Measurements from ENCODE around the gene PTPRB. TPM values are rescaled to one million over a fixed set of nuclear protein-coding genes. Genes with fewer than 3 reads are reported as not detected.

The PTPRB gene
- total and polyA plus RNA-seq, 10 donors = 3.7 to 252 (median 122) TPM

- intact Hi-C loops (cut with DNase I; ENCODE audit: low total_unique reads) = no loop called here
- H3K27ac ChIP-seq = no peak overlapping the region
- TF ChIP-seq POLR2AphosphoS5 (IDR thresholded peaks at IDR 0.05) (no peak), POLR2A (IDR thresholded peaks at IDR 0.05) (no peak), CTCF (IDR thresholded peaks at IDR 0.05 in 8 of 11, conservative IDR thresholded peaks at IDR 0.05 in 3 of 11) (no peak)
- H3K27me3 ChIP-seq (replicated peaks in 1 of 7) = no peaks in the 10 kb centered on the region
- 58 to 73% (median 71%) methylated on average over 2 of the region's 2 CpGs for WGBS, 5 donors
- H3K9me3 ChIP-seq = peaks cover 0 to 7% (median 0%) of the 10 kb centered on the region in 8 donors
- peaks cover 0 to 10% (median 0%) of the 10 kb centered on the region in 6 donors for H3K4me1 ChIP-seq
- no peak for DNase-seq
- H3K36me3 ChIP-seq = no peaks in the 10 kb centered on the region
- no peak overlapping the region for H3K4me3 ChIP-seq
Measured at GRCh38 chr12:70487440-70487839, 149.8 kb downstream of the PTPRB start.

GRCh38 chr12:70486588-70486987 is 150.6 kb downstream of the PTPRB start:
- H3K27ac ChIP-seq = no peak overlapping the region
- peaks cover 0 to 7% (median 0%) of the 10 kb centered on the region in 8 donors for H3K9me3 ChIP-seq
- intact Hi-C loops (cut with DNase I; ENCODE audit: low total_unique reads) = no loop called here
- no peak overlapping the region for H3K4me3 ChIP-seq
- no peak for TF ChIP-seq CTCF (IDR thresholded peaks at IDR 0.05 in 8 of 11, conservative IDR thresholded peaks at IDR 0.05 in 3 of 11)
- no peak for TF ChIP-seq POLR2A (IDR thresholded peaks at IDR 0.05)
- TF ChIP-seq POLR2AphosphoS5 (IDR thresholded peaks at IDR 0.05) = no peak
- no peaks in the 10 kb centered on the region for H3K36me3 ChIP-seq
- peaks cover 0 to 10% (median 0%) of the 10 kb centered on the region in 6 donors for H3K4me1 ChIP-seq
- no peak for DNase-seq
- no peaks in the 10 kb centered on the region for H3K27me3 ChIP-seq (replicated peaks in 1 of 7)
- WGBS, 5 donors = 51 to 73% (median 57%) methylated on average over 2 of the region's 2 CpGs

- 85 to 91% (median 85%) methylated on average over 3 of the region's 3 CpGs for WGBS, 5 donors
- H3K4me3 ChIP-seq = no peak overlapping the region
- no peak overlapping the region for H3K27ac ChIP-seq
- no peak for TF ChIP-seq CTCF (IDR thresholded peaks at IDR 0.05 in 8 of 11, conservative IDR thresholded peaks at IDR 0.05 in 3 of 11)
- no peak for TF ChIP-seq POLR2AphosphoS5 (IDR thresholded peaks at IDR 0.05)
- no peak for TF ChIP-seq POLR2A (IDR thresholded peaks at IDR 0.05)
- peaks cover 0 to 7% (median 0%) of the 10 kb centered on the region in 8 donors for H3K9me3 ChIP-seq
- H3K27me3 ChIP-seq (replicated peaks in 1 of 7) = peaks cover 0 to 2% (median 0%) of the 10 kb centered on the region in 7 donors
- DNase-seq = no peak
- intact Hi-C loops (cut with DNase I; ENCODE audit: low total_unique reads) = no loop called here
- peaks cover 0 to 10% (median 0%) of the 10 kb centered on the region in 6 donors for H3K4me1 ChIP-seq
- H3K36me3 ChIP-seq = no peaks in the 10 kb centered on the region
Measured at GRCh38 chr12:70485704-70486103, 151.5 kb downstream of the PTPRB start.

GRCh38 chr12:70484464-70484863 is 152.8 kb downstream of the PTPRB start:
- 41 to 92% (median 81%) methylated on average over 1 of the region's 1 CpG for WGBS, 5 donors
- Histone ChIP-seq H3K4me1 (peaks cover 0 to 10% (median 0%) of the 10 kb centered on the region in 6 donors), H3K36me3 (no peaks in the 10 kb centered on the region), H3K9me3 (peaks cover 0 to 4% (median 0%) of the 10 kb centered on the region in 8 donors), H3K27ac (no peak overlapping the region), H3K27me3 (replicated peaks in 1 of 7) (peaks cover 0 to 3% (median 0%) of the 10 kb centered on the region in 7 donors), H3K4me3 (no peak overlapping the region)
- TF ChIP-seq POLR2AphosphoS5 (IDR thresholded peaks at IDR 0.05) = no peak
- TF ChIP-seq POLR2A (IDR thresholded peaks at IDR 0.05) = no peak
- no peak for TF ChIP-seq CTCF (IDR thresholded peaks at IDR 0.05 in 8 of 11, conservative IDR thresholded peaks at IDR 0.05 in 3 of 11)
- intact Hi-C loops (cut with DNase I; ENCODE audit: low total_unique reads) = no loop called here
- DNase-seq = no peak

Measured in spleen (tissue), 11 donors.